Measurements from ENCODE around the gene NEMP2.

DNA sequence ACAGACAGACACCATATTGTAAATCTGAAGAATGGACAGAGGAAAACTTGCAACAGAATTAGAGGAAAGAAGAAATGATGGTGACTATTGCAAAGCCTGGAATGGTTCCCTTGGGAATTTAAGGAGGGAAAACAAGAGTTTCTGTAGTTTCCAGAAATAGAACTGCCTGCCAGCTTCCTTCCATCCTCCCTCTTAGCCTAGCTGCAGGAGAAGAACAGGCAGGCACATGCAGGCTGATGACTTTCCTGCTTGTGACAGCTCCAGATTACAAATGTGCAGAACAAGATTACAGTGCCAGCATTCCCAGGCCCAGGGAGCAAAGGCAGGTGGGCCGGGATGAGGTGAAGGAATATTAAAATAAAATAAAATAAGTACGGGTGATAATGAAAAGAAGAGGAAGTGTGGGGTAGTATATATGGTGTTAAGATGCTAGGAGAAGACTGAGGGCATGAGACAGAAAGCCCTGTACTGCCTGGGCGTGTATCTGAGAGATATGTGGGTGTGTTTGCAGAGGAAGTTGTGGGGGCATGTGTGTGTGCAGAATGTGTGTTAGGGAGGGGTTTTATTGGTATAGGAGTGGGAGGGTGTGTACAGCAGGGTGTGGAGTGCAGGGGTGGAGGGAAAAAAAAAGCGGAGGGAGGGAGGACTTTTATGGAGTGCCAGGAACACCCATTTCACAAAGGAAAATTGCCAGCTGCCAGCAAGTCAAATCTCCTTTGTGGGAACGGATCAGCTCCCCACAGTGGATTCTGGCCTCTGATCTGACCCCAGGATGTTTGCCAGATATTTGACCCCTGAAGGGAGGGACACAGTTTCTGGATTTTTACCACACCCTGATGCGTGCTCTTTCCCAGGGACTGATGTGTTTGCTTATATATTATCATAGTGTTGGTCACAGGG lies 43.9 kb upstream of the NEMP2 start:
- no peak for TF ChIP-seq POLR2A (IDR thresholded peaks at IDR 0.05)
- TF ChIP-seq, protein P1, sequence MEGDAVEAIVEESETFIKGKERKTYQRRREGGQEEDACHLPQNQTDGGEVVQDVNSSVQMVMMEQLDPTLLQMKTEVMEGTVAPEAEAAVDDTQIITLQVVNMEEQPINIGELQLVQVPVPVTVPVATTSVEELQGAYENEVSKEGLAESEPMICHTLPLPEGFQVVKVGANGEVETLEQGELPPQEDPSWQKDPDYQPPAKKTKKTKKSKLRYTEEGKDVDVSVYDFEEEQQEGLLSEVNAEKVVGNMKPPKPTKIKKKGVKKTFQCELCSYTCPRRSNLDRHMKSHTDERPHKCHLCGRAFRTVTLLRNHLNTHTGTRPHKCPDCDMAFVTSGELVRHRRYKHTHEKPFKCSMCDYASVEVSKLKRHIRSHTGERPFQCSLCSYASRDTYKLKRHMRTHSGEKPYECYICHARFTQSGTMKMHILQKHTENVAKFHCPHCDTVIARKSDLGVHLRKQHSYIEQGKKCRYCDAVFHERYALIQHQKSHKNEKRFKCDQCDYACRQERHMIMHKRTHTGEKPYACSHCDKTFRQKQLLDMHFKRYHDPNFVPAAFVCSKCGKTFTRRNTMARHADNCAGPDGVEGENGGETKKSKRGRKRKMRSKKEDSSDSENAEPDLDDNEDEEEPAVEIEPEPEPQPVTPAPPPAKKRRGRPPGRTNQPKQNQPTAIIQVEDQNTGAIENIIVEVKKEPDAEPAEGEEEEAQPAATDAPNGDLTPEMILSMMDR (IDR thresholded peaks at IDR 0.05 in 8 of 11, conservative IDR thresholded peaks at IDR 0.05 in 3 of 11): no peak

Data from spleen (tissue), 7 donors.